ENCODE measurements around the gene VARS2. TPM values are rescaled to one million over a fixed set of nuclear protein-coding genes. Genes with fewer than 3 reads are reported as not detected.

VARS2 gene
- total RNA-seq, 4 donors from 2014 or later: 24.2 to 40.0 (median 31.1) TPM

GRCh38 chr6:30886897-30887255 is 27.2 kb upstream of the VARS2 start:
- H3K4me1 ChIP-seq: peaks cover 3 to 38% (median 26%) of the 10 kb centered on the region in 4 donors
- peak in 1 of 3 donors; percentile 8 for DNase-seq
- no peaks in the 10 kb centered on the region for H3K9me3 ChIP-seq
- H3K4me3 ChIP-seq: peak overlapping the region in 1 of 4 donors; percentile 85
- TF ChIP-seq, protein P1, sequence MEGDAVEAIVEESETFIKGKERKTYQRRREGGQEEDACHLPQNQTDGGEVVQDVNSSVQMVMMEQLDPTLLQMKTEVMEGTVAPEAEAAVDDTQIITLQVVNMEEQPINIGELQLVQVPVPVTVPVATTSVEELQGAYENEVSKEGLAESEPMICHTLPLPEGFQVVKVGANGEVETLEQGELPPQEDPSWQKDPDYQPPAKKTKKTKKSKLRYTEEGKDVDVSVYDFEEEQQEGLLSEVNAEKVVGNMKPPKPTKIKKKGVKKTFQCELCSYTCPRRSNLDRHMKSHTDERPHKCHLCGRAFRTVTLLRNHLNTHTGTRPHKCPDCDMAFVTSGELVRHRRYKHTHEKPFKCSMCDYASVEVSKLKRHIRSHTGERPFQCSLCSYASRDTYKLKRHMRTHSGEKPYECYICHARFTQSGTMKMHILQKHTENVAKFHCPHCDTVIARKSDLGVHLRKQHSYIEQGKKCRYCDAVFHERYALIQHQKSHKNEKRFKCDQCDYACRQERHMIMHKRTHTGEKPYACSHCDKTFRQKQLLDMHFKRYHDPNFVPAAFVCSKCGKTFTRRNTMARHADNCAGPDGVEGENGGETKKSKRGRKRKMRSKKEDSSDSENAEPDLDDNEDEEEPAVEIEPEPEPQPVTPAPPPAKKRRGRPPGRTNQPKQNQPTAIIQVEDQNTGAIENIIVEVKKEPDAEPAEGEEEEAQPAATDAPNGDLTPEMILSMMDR (IDR thresholded peaks at IDR 0.05): no peak
- TF ChIP-seq POLR2A (IDR thresholded peaks at IDR 0.05): no peak
- peak overlapping the region in 3 of 4 donors; percentile 88 to 94 (median 91) for H3K27ac ChIP-seq
- H3K36me3 ChIP-seq: peaks cover 0 to 34% (median 0%) of the 10 kb centered on the region in 3 donors
- no peaks in the 10 kb centered on the region for H3K27me3 ChIP-seq

GRCh38 chr6:30887901-30888815 is 25.9 kb upstream of the VARS2 start:
- Histone ChIP-seq H3K4me3 (no peak overlapping the region), H3K36me3 (peaks cover 0 to 47% (median 0%) of the 10 kb centered on the region in 3 donors), H3K27ac (no peak overlapping the region)

DNA sequence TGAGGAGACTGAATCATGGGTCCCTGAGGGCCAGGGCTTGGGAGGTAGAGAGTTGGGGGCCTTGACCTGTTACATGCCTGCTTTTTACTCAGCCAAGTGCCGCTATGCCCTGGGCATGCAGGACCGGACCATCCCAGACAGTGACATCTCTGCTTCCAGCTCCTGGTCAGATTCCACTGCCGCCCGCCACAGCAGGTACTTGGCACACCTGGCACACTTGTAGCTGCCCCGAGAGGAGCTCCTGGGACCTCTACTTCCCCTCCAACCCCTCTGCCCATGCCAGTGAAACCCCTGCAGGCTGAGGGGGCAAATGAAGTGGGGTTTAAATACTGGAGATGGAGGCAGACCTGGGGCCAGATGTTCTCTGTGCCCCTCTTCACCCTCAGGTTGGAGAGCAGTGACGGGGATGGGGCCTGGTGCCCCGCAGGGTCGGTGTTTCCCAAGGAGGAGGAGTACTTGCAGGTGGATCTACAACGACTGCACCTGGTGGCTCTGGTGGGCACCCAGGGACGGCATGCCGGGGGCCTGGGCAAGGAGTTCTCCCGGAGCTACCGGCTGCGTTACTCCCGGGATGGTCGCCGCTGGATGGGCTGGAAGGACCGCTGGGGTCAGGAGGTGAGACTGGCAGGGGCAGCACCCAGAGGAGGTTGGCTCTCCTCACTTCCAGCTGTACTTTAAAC is 25.1 kb upstream of the VARS2 start:
- TF ChIP-seq POLR2A (IDR thresholded peaks at IDR 0.05): no peak
- TF ChIP-seq, protein P1 (IDR thresholded peaks at IDR 0.05): no peak
- peaks cover 0 to 55% (median 0%) of the 10 kb centered on the region in 3 donors for H3K36me3 ChIP-seq
- H3K27ac ChIP-seq: no peak overlapping the region

More at GRCh38 chr6:30887901-30888815, 25.9 kb upstream of the VARS2 start:
- H3K9me3 ChIP-seq: no peaks in the 10 kb centered on the region
- TF ChIP-seq POLR2A (IDR thresholded peaks at IDR 0.05): no peak
- TF ChIP-seq, protein P1 (IDR thresholded peaks at IDR 0.05): no peak
- H3K27me3 ChIP-seq: no peaks in the 10 kb centered on the region
- peak in 1 of 3 donors; percentile 23 for DNase-seq
- peaks cover 0 to 30% (median 17%) of the 10 kb centered on the region in 4 donors for H3K4me1 ChIP-seq

DNA sequence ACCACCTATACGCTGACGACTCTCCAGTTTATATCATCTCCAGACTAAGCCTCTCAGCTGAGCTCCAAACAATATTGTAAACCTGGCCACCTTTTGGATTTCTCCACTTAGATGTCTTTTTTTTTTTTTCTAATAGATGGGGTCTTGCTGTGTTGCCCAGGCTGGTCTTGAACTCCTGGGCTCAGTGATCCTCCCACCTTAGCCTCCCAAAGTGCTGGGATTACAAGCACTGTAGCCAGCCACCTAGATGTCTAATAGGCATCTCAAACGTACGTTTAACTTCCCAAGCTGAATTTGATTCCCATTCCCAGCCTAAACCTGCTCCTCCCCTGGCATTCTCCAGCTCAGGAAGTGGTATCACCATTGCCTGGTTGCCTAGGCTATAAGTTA is 24.5 kb upstream of the VARS2 start:
- H3K9me3 ChIP-seq: no peaks in the 10 kb centered on the region
- no peak overlapping the region for H3K27ac ChIP-seq
- peak in 1 of 3 donors; percentile 17 for DNase-seq
- TF ChIP-seq, protein P1 (IDR thresholded peaks at IDR 0.05): no peak
- no peak for TF ChIP-seq POLR2A (IDR thresholded peaks at IDR 0.05)
- H3K4me1 ChIP-seq: peaks cover 0 to 23% (median 14%) of the 10 kb centered on the region in 4 donors
- peaks cover 0 to 60% (median 0%) of the 10 kb centered on the region in 3 donors for H3K36me3 ChIP-seq
- H3K27me3 ChIP-seq: no peaks in the 10 kb centered on the region
- H3K4me3 ChIP-seq: no peak overlapping the region

More for the DNA sequence above, 25.1 kb upstream of the VARS2 start:
- Histone ChIP-seq H3K27me3 (no peaks in the 10 kb centered on the region), H3K9me3 (no peaks in the 10 kb centered on the region), H3K4me1 (peaks cover 0 to 23% (median 15%) of the 10 kb centered on the region in 4 donors), H3K4me3 (no peak overlapping the region)
- peak in 1 of 3 donors; percentile 42 for DNase-seq

- no peak overlapping the region for H3K4me3 ChIP-seq
- no peak overlapping the region for H3K27ac ChIP-seq
- peaks cover 0 to 18% (median 12%) of the 10 kb centered on the region in 4 donors for H3K4me1 ChIP-seq
- no peak for TF ChIP-seq POLR2A (IDR thresholded peaks at IDR 0.05)
- TF ChIP-seq, protein P1 (IDR thresholded peaks at IDR 0.05): no peak
- H3K27me3 ChIP-seq: no peaks in the 10 kb centered on the region
- no peaks in the 10 kb centered on the region for H3K9me3 ChIP-seq
- peaks cover 0 to 66% (median 0%) of the 10 kb centered on the region in 3 donors for H3K36me3 ChIP-seq
- DNase-seq: peak in 1 of 3 donors; percentile 37
Measured at GRCh38 chr6:30889921-30890645, 24.0 kb upstream of the VARS2 start.

Measured in Peyer's patch (tissue), 4 donors.